A549 (cell line): ENCODE data around the gene ZNF423. TPM values are rescaled to one million over a fixed set of nuclear protein-coding genes. Genes with fewer than 3 reads are reported as not detected.

Experiments
- ATAC-seq, 2 experiments: fragments of 200-7000 bp in 1 of 2; fragments of >200 bp in 1 of 2; cut with Nextera tagmentation in 1 of 2; cut with Tn5 transposase in 1 of 2; 3 replicates each; pipeline versions ENCODE4 v1.8.0 to v1.9.1; 2018 to 2020; ENCODE audit warnings: mild to moderate bottlenecking in 1 of 2, moderate library complexity in 1 of 2
- CTCF ChIA-PET: fragments of 300-600 bp; sonication (Branson Sonifier 250); formaldehyde crosslinking; extraction: SDS; loops from one replicate; lab custom pipeline; 2021; ENCODE audit warnings: antibody characterized with exemption, inconsistent platforms; lab: Yijun Ruan, JAX
- POLR2A ChIA-PET: fragments of 350-600 bp; formaldehyde crosslinking; extraction: SDS; loops from one replicate; lab custom pipeline; 2021; ENCODE audit warnings: antibody characterized with exemption, inconsistent platforms; lab: Yijun Ruan, JAX
- DNase-seq, 2 experiments: peaks; one replicate each; pipeline versions ENCODE4 v3.0.0 to v3.0.0-alpha.2; 2011 to 2016; ENCODE audit warnings: low read depth in 1 of 2, low spot score in 1 of 2
- FAIRE-seq: peaks from 2 replicates; lab custom pipeline; 2011; peaks lifted over from hg19 to GRCh38; lab: Jason Lieb, UNC
- H3K27ac ChIP-seq, 2 experiments: fragments of >200 bp; sonication (Bioruptor Twin); formaldehyde crosslinking; 3 replicates each; pipeline ENCODE4 v1.5.1; 2016 to 2017
- H3K4me1 ChIP-seq: fragments of >200 bp; sonication (Bioruptor Twin); formaldehyde crosslinking; 3 replicates; pipeline ENCODE4 v1.6.1; 2016
- H3K4me2 ChIP-seq: fragments of >200 bp; sonication (Bioruptor Twin); formaldehyde crosslinking; 3 replicates; pipeline ENCODE4 v1.6.1; 2016
- H3K4me3 ChIP-seq: fragments of >200 bp; sonication (Bioruptor Twin); formaldehyde crosslinking; 3 replicates; pipeline ENCODE4 v1.5.1; 2016
- H3K9me3 ChIP-seq: fragments of >200 bp; sonication (Bioruptor Twin); formaldehyde crosslinking; 3 replicates; pipeline ENCODE4 v1.6.1; 2016
- CHD4 ChIP-seq: fragments of 200-600 bp; sonication (generic); IDR thresholded peaks from 2 replicates; pipeline ENCODE4 v1.6.1; 2016; ENCODE audit warnings: antibody characterized with exemption, mild to moderate bottlenecking, borderline replicate concordance
- HMGXB4 ChIP-seq: fragments of 250-450 bp; sonication (Bioruptor Pico); IDR thresholded peaks from 2 replicates; pipeline ENCODE4 v1.5.0; 2021; ENCODE audit warnings: mild to moderate bottlenecking, moderate library complexity, borderline replicate concordance
- MAFK ChIP-seq: fragments of 450-650 bp; IDR thresholded peaks from 2 replicates; pipeline ENCODE4 v1.6.1; 2014; ENCODE audit not compliant: partially characterized antibody
- MAZ ChIP-seq: fragments of 150-350 bp; IDR thresholded peaks from 2 replicates; pipeline ENCODE4 v1.6.1; 2014; ENCODE audit warnings: antibody characterized with exemption, low read depth, low read length, borderline replicate concordance
- MYC ChIP-seq: IDR thresholded peaks from 2 replicates; pipeline ENCODE4 v1.6.1; 2012; ENCODE audit warnings: mild to moderate bottlenecking, inconsistent platforms, low read length, improper control_type of control experiment, borderline replicate concordance
- NFE2L2 ChIP-seq: fragments of 150-350 bp; conservative IDR thresholded peaks from 2 replicates; pipeline ENCODE4 v1.6.1; 2014; ENCODE audit warnings: low read length
- NR3C1 ChIP-seq: fragments of >200 bp; sonication (Bioruptor Twin); formaldehyde crosslinking; IDR thresholded peaks from 3 replicates; pipeline ENCODE4 v1.6.1; 2017
- PHF8 ChIP-seq: fragments of 200-600 bp; sonication (generic); IDR thresholded peaks from 2 replicates; pipeline ENCODE4 v1.6.1; 2016; ENCODE audit warnings: low read depth, mild to moderate bottlenecking, antibody characterized with exemption, moderate library complexity, borderline replicate concordance
- POLR2A ChIP-seq: IDR thresholded peaks from 2 replicates; pipeline ENCODE4 v1.6.1; 2012; ENCODE audit warnings: mild to moderate bottlenecking, low read length
- RAD21 ChIP-seq, 2 experiments: fragments of >200 bp in 1 of 2; sonication (Bioruptor Twin) in 1 of 2; formaldehyde crosslinking in 1 of 2; IDR thresholded peaks in 1 of 2; conservative IDR thresholded peaks in 1 of 2; 2 replicates in 1 of 2; 3 replicates in 1 of 2; pipeline ENCODE4 v1.6.1; 2012 to 2018; ENCODE audit warnings: inconsistent platforms in 1 of 2
- RCOR1 ChIP-seq: fragments of 150-350 bp; IDR thresholded peaks from 2 replicates; pipeline ENCODE4 v1.6.1; 2014; ENCODE audit warnings: antibody characterized with exemption, low read length, low read depth
- REST ChIP-seq: fragments of 200-600 bp; sonication (generic); IDR thresholded peaks from 2 replicates; pipeline ENCODE4 v1.6.1; 2016; ENCODE audit warnings: antibody characterized with exemption, mild to moderate bottlenecking, moderate library complexity
- RFX5 ChIP-seq: fragments of 450-650 bp; IDR thresholded peaks from 2 replicates; pipeline ENCODE4 v1.7.1; 2014; ENCODE audit warnings: antibody characterized with exemption, mild to moderate bottlenecking, moderate library complexity
- ZSCAN20 ChIP-seq: fragments of 250-450 bp; sonication (Bioruptor Pico); IDR thresholded peaks from 2 replicates; pipeline ENCODE4 v1.8.0; 2022; ENCODE audit warnings: mild to moderate bottlenecking, moderate library complexity
- WGBS: methylation state at CpG from one replicate; pipeline ENCODE4 v1.1.6; 2017; ENCODE audit errors: missing lambda C conversion rate; 5-methylcytosine and 5-hydroxymethylcytosine counted together
- polyA plus RNA-seq, 4 experiments: library from polyadenylated mRNA; depleted of rRNA in 3 of 4; stranded (reverse); fragments of >200 nt; fragmentation: RNase III in 1 of 4; extraction: RNeasy Plus Mini Kit Qiagen cat#74134 plus additional on column Dnase treatment in 1 of 4; gene quantifications; 2 replicates in 3 of 4; 3 replicates in 1 of 4; pipeline ENCODE4 v1.2.3, GENCODE V29; 2011 to 2017
- TF ChIP-seq, protein P1 (sequence below): fragments of >200 bp; sonication (Bioruptor Twin); formaldehyde crosslinking; IDR thresholded peaks from 2 replicates; pipeline ENCODE4 v1.6.1; 2016
- TF ChIP-seq, protein P2 (sequence below): fragments of 450-650 bp; IDR thresholded peaks from 2 replicates; pipeline ENCODE4 v1.6.1; 2014; ENCODE audit warnings: antibody characterized with exemption

ZNF423 gene
- polyA plus RNA-seq, 2 of the 4 experiments (the other 2 are of a cell fraction) = 0.04 to 0.10 TPM

DNA sequence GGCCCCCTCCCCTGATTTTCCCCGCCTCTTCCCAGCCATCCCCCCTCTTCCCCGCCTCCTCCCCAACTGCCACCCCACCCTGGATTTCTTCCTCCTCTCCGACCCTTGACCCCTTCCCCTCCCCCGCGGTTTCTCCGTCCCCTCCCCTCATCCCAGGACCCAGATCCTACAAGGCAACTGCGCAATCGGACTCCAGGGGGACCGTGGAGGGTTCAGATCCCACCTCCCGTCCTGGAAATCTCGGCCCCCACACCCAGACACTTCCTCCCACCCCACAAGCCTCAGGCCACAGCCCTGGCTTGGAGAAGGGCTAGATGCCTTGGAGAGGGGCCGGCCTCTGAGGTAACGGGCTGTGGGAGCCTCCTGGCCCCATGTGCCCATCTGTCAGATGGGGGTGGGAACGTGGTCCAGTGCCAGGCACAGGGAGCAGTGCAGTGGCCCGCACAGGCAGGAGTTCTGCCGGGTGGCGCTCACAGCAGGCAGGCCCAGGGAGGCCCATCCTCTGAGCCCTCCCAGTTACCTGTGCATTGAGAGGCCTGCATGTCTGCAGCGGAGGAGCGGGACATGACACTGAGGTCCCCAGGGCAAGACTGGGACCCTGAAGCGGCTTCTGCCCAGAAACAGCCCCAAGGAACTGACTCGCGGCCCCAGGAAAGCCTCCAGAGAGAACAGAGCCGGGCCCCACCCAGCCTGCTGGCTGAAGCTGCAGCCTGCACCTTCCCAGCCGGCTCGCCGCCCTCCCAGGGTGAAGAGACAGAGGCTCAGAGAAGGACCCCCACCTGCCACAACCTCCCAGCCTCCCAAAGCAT is 16.7 kb downstream of the ZNF423 start:
- ChIA-PET POLR2A (no interaction called here), CTCF (interaction anchor here (3.1 kb wide), 1 partner anchor 19 kb away, joined by 12 read pairs; no protein-coding TSS in a partner anchor)
- Histone ChIP-seq H3K4me1 (no peaks in the 10 kb centered on the region), H3K9me3 (no peaks in the 10 kb centered on the region), H3K4me3 (no peak overlapping the region), H3K27ac (no peak overlapping the region), H3K4me2 (no peak overlapping the region)
- TF ChIP-seq NR3C1 = no peak
- no peak for TF ChIP-seq ZSCAN20 (CRISPR knock-in tag)
- no peak for TF ChIP-seq MYC
- TF ChIP-seq, protein P1, sequence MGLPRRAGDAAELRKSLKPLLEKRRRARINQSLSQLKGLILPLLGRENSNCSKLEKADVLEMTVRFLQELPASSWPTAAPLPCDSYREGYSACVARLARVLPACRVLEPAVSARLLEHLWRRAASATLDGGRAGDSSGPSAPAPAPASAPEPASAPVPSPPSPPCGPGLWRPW = no peak
- no peak for TF ChIP-seq PHF8
- TF ChIP-seq POLR2A = no peak
- TF ChIP-seq MAFK = no peak
- TF ChIP-seq HMGXB4 (CRISPR knock-in tag) = no peak
- TF ChIP-seq RCOR1 = no peak
- no peak for TF ChIP-seq REST
- no peak for TF ChIP-seq RAD21 (conservative IDR thresholded peaks at IDR 0.05 in 1 of 2, IDR thresholded peaks at IDR 0.05 in 1 of 2)
- no peak for TF ChIP-seq CHD4
- no peak for TF ChIP-seq RFX5
- ATAC-seq (no peak; a peak in 1 of 6 replicates), DNase-seq (no peak), FAIRE-seq (no peak)
- 54% methylated on average over 13 of the region's 26 CpGs for WGBS

DNA sequence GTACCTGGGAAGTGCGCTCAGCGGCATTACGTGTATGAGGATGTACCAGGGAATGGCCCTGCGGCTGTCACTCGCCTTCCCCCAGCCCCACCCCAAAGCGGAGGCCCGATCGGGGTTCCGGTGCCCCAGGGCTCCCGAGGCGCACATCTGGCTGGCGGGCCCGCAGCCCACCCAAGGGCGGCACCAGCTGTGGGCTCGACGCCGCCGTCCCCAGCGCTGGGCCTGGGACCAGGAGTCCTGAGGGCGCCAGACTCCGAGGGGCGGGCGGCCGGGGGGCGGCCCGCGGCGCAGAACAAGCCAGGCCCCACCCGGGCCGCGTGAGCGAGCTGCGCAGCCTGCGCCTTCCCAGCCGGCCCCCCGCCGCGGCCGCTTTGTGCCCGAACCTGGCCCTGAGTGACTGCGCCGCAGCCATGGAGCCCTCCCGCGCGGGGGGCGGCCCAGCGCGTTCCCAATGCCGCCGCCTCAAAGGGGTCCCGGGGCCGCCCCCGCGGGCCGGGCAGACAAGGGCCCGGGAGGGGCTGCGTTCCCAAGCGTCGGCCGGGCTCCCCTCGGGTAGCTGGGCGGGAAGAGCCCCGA is 17.4 kb downstream of the ZNF423 start:
- Histone ChIP-seq H3K4me3 (no peak overlapping the region), H3K27ac (no peak overlapping the region), H3K4me2 (no peak overlapping the region), H3K9me3 (no peaks in the 10 kb centered on the region), H3K4me1 (no peaks in the 10 kb centered on the region)
- WGBS = 59% methylated on average over 19 of the region's 63 CpGs
- FAIRE-seq (no peak), DNase-seq (no peak), ATAC-seq (no peak)
- TF ChIP-seq, protein P2, sequence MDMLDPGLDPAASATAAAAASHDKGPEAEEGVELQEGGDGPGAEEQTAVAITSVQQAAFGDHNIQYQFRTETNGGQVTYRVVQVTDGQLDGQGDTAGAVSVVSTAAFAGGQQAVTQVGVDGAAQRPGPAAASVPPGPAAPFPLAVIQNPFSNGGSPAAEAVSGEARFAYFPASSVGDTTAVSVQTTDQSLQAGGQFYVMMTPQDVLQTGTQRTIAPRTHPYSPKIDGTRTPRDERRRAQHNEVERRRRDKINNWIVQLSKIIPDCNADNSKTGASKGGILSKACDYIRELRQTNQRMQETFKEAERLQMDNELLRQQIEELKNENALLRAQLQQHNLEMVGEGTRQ = no peak
- TF ChIP-seq NFE2L2 (no peak), MAZ (no peak)
- ChIA-PET CTCF (interaction anchor here (3.1 kb wide), 1 partner anchor 19 kb away, joined by 12 read pairs; no protein-coding TSS in a partner anchor), POLR2A (no interaction called here)
